AG08395 (cell line): ENCODE data around the gene XIST.
"Not testable (repeated sequence)": the region's sequence is repeated elsewhere in the genome, so short reads cannot be mapped to it uniquely, and the experiment has no call there.

Experiments
- DNase-seq: peaks from one replicate; pipeline ENCODE4 v3.0.0; 2012; ENCODE audit warnings: mixed read lengths, low spot score

XIST gene

DNA sequence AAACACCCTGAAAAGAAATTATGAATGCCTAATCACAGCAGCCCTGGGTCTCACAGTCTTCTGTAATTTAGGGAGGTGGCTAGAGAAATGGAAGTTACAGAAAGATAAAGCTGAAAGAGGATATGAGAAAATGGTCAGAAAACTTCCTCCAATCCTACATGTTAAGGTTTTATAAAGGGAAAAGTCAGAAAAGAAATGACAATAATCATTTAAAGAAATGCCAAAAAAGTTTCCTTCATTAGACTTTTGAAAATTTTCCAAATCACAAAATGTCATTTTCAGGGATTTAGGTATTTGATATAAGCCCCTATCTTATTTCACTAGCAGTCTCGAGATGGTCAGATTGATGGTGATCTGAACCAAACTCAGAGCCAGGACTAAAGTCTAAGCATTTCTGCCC is 13.4 kb downstream of the XIST start:
- no peak for DNase-seq

DNA sequence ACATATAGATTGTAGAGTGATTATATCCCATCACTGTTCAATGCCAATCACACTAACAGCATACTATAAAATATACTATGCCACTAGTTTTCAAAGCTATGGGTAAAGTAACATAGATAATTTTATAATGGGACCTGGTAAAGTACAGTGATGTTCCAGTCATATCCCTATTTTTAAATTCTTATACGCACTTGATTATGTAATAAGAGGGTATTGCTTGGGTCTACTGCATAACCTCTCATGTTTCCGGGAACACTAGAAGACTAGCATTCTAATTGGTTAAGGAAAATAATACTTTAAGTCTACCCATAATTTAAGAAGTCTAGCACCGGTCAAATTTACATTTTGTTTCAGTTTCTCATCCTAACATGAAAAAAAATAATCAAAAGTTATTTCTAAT is 14.4 kb downstream of the XIST start:
- DNase-seq = no peak

GRCh38 chrX:73836956-73837477 is 15.5 kb downstream of the XIST start:
- DNase-seq = no peak

DNA sequence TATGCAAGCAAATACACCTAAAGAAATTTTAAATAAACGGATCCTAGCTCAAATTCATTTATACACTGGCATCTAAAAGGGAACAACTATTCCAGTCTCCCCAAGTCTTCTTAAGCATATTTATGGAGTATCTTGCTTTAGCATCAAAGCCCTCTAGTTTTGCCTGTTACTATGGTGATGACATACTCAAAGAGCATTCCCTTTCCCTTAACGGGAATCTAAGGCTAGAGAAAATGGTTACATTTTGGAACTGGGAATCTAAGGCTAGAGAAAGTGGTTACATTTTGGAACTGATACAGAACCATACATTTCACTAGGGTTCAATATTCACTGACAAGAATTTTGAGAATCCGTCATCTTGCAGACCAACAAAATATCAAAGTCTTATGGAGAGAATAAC is 18.3 kb downstream of the XIST start:
- no peak for DNase-seq

- no peak for DNase-seq
Measured at GRCh38 chrX:73832319-73832718, 20.2 kb downstream of the XIST start.

- no peak for DNase-seq
Measured at GRCh38 chrX:73831500-73831899, 21.0 kb downstream of the XIST start.

DNA sequence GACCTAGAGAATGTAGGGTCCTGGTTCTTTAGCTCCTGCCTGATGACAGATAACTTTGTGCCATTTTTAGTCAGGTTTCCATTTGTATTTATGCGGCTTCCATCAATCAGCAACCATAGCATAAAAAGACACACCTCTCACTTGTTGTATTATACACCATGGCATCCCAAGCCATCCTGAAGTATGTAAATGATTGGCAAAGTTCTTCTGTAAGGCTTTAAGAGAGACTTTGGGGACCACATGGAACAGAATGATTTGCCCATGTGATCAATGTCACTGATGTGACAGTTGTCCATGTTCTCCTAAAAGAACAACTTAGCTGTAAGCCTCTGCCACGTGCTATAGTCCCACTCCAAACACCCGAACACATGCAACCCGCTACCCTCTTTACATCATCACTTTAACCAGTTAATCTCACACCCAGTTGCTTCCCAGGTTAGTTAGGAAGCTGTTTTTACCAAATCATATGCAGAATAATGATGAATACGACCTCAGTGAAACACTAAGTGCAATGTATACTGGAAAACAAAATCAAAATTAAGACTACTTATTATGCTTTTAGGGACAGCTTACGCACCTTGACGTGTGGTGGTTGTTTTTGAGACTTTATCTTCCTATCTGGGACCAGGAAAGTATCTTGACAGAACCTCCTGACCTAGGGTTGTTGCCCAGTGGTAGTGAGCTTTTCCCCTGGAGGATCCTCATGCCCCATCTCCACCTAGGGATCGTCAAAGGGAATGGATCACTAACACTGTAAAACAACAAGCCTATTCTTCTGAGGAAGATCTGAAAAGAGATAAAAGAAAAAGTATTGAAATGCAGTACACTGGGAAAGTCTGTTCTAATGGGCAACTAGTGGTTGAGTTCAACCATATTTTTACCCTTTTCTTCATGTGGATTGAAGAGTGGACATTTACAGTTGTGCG is 21.8 kb downstream of the XIST start:
- no peak for DNase-seq

GRCh38 chrX:73829890-73830466 is 22.5 kb downstream of the XIST start:
- DNase-seq = no peak

GRCh38 chrX:73828080-73828720 is 24.3 kb downstream of the XIST start:
- DNase-seq = no peak

DNA sequence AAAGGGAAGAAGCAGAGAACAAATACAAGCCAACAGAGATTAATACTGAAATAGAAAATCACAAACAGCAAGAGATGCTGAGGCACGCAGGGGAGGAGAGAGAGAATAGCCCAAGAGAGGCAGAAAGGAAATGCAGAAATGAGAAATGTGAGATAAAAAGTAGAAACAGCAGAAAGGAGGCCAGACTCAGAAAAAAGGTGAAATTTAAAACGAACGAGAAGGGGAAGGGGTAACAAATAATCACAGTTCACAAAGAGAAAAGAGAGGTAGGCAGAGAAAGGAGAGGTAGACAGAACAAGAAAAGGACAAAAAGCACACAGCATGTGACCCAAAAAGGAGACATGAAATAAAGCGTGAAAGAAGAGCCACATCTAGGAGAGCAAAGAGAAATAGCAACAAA is 25.1 kb downstream of the XIST start:
- DNase-seq = no peak

GRCh38 chrX:73826996-73827395 is 25.5 kb downstream of the XIST start:
- DNase-seq = no peak

DNA sequence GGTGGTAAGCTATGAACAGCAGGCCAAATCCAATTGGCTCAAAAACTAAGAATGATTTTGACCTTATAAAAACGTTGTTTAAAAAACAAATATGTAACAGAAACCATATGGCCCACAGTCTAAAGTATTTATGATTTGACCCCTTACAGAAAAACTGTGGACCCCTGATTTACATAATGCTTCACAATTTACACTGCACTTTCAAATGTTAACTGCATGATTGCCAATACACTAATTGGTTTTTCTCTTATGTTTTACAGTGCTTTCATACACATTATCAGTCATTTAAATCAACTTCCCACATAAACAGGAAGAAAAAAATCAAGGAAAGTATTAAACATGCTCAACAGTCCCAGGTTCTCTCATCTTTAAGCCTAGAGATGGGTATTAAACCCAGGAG is 26.9 kb downstream of the XIST start:
- no peak for DNase-seq

DNA sequence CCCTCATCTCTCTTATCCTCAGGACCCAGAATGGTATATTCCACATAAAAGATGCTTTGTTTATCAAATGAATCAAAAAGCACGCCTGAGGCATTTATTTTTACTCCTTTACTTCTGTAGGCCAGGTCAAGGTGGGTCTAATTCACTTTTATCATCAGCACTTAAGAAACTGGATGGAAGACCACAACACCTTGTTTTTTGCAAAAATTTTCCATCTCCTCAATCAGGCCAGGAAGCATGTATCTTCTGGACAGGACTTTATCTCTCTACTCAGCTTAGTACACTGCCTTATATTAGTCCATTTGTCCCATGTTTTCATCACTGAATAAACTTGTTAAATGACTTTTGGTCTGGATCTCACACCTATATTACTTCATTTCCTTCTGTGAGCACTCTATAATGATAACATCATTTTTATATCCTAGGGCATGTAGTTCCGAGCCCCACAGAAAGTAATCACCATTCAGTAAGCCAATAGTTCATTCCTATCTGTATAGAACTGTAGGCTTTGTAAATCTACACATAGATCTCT is 29.0 kb downstream of the XIST start:
- no peak for DNase-seq

- no peak for DNase-seq
Measured at GRCh38 chrX:73822775-73823174, 29.7 kb downstream of the XIST start.

- no peak for DNase-seq
Measured at GRCh38 chrX:73821921-73822559, 30.5 kb downstream of the XIST start.

- DNase-seq = not testable (repeated sequence)
Measured at GRCh38 chrX:73819864-73820558, 32.5 kb downstream of the XIST start.

- no peak for DNase-seq
Measured at GRCh38 chrX:73818200-73819116, 34.1 kb downstream of the XIST start.

DNA sequence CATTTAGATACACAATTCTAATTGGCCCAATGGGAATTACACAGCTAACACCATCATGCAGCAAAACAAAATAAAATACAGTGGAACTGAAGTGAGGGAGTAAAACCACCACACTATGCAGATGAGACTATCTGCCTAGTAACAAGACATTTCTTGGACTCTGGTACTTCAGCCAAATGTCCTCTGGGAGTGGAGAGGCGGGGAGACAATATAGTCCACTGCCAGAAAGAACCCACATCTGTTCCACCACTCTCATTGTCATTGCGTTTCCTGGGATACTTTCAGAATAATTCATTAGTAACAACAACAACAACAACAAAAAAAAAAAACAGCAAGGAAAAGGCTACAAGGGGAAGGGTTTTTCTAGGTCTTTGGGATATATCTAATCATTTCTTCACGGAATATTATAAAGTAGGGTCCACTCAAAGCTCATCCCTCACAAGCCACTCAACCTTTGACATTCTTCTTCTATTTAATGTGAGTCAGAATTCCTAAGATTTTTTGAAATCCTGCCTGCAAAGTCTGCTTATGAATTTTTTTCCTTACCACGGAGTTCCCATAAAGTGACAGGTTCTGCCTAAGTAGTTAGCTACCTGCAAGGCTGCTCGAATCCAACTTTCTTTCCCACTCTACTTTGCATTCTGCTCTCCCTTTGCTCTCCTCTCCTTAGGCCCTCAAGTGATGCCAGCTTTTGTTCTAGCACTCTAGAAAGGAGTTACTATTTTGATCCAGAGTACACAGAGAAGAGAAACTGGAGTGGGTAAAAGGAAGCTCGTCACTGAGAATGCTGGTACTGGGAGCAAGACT is 34.9 kb downstream of the XIST start:
- DNase-seq = peak; percentile 11

GRCh38 chrX:73812256-73812655 is 40.3 kb downstream of the XIST start:
- DNase-seq = peak; percentile 15

GRCh38 chrX:73804109-73804508 is 48.4 kb downstream of the XIST start:
- DNase-seq = not testable (repeated sequence)
